Measurements from ENCODE around the gene STARD6.

STARD6 gene

GRCh38 chr18:54382076-54382475, 24.4 kb upstream of the STARD6 start:
- H3K4me3 Mint-ChIP-seq: no peak overlapping the region
- peaks cover 3% of the 10 kb centered on the region for H3K36me3 Mint-ChIP-seq
- H3K27me3 Mint-ChIP-seq: no peaks in the 10 kb centered on the region
- DNase-seq: no peak
- H3K27ac Mint-ChIP-seq: no peak overlapping the region
- no peaks in the 10 kb centered on the region for H3K9me3 Mint-ChIP-seq
- CTCF ChIA-PET: no interaction called here
- H3K4me1 Mint-ChIP-seq: no peaks in the 10 kb centered on the region

GRCh38 chr18:54381640-54382039, 24.0 kb upstream of the STARD6 start:
- CTCF ChIA-PET: no interaction called here
- Mint-ChIP-seq H3K36me3 (peaks cover 3% of the 10 kb centered on the region), H3K4me1 (no peaks in the 10 kb centered on the region), H3K4me3 (no peak overlapping the region), H3K27ac (no peak overlapping the region), H3K9me3 (no peaks in the 10 kb centered on the region), H3K27me3 (no peaks in the 10 kb centered on the region)
- DNase-seq: no peak

- peaks cover 9% of the 10 kb centered on the region for H3K36me3 Mint-ChIP-seq
- no peak for DNase-seq
- CTCF ChIA-PET: no interaction called here
- no peaks in the 10 kb centered on the region for H3K9me3 Mint-ChIP-seq
- no peak overlapping the region for H3K27ac Mint-ChIP-seq
- H3K4me3 Mint-ChIP-seq: no peak overlapping the region
- no peaks in the 10 kb centered on the region for H3K27me3 Mint-ChIP-seq
- H3K4me1 Mint-ChIP-seq: no peaks in the 10 kb centered on the region
These were observed 20.4 kb upstream of the STARD6 start for GRCh38 chr18:54378057-54378456.

GRCh38 chr18:54360406-54360805, 2.7 kb upstream of the STARD6 start:
- Mint-ChIP-seq H3K4me1 (peaks cover 34% of the 10 kb centered on the region), H3K4me3 (no peak overlapping the region), H3K36me3 (peaks cover 18% of the 10 kb centered on the region), H3K27ac (no peak overlapping the region), H3K9me3 (no peaks in the 10 kb centered on the region), H3K27me3 (peaks cover 9% of the 10 kb centered on the region)
- no peak for DNase-seq
- CTCF ChIA-PET: no interaction called here

- CTCF ChIA-PET: interaction anchor here (1.1 to 5.1 kb wide), 3 partner anchors 33 to 136 kb away, joined by 3 to 24 read pairs (median 4); partner anchors contain the start of gene POLI
- Mint-ChIP-seq H3K9me3 (no peaks in the 10 kb centered on the region), H3K27ac (no peak overlapping the region), H3K27me3 (peaks cover 9% of the 10 kb centered on the region), H3K36me3 (peaks cover 17% of the 10 kb centered on the region), H3K4me1 (peaks cover 34% of the 10 kb centered on the region), H3K4me3 (peak overlapping the region; percentile 99)
- DNase-seq: no peak
These were observed 1.6 kb upstream of the STARD6 start for GRCh38 chr18:54359233-54359632.

GRCh38 chr18:54358495-54359040, 910 bp upstream of the STARD6 start:
- CTCF ChIA-PET: interaction anchor here (1.1 to 5.1 kb wide), 4 partner anchors 29 to 88 kb away, joined by 4 to 24 read pairs (median 5); partner anchors contain the start of gene POLI
- H3K27me3 Mint-ChIP-seq: peaks cover 9% of the 10 kb centered on the region
- H3K27ac Mint-ChIP-seq: peak overlapping the region; percentile 97
- DNase-seq: no peak
- H3K4me1 Mint-ChIP-seq: peaks cover 32% of the 10 kb centered on the region
- peaks cover 17% of the 10 kb centered on the region for H3K36me3 Mint-ChIP-seq
- no peaks in the 10 kb centered on the region for H3K9me3 Mint-ChIP-seq
- peak overlapping the region; percentile 99 for H3K4me3 Mint-ChIP-seq

GRCh38 chr18:54357082-54357659, 487 bp downstream of the STARD6 start:
- H3K4me3 Mint-ChIP-seq: peak overlapping the region; percentile 99
- peaks cover 31% of the 10 kb centered on the region for H3K4me1 Mint-ChIP-seq
- H3K27ac Mint-ChIP-seq: peak overlapping the region; percentile 97
- no peak for DNase-seq
- H3K27me3 Mint-ChIP-seq: peaks cover 11% of the 10 kb centered on the region
- peaks cover 17% of the 10 kb centered on the region for H3K36me3 Mint-ChIP-seq
- H3K9me3 Mint-ChIP-seq: peaks cover 1% of the 10 kb centered on the region
- CTCF ChIA-PET: interaction anchor here (0.8 to 5.1 kb wide), 12 partner anchors 9 to 449 kb away, joined by 3 to 24 read pairs (median 4); partner anchors contain the start of genes MBD2 and POLI

- no peaks in the 10 kb centered on the region for H3K4me1 Mint-ChIP-seq
- CTCF ChIA-PET: no interaction called here
- H3K27me3 Mint-ChIP-seq: peaks cover 24% of the 10 kb centered on the region
- peaks cover 3% of the 10 kb centered on the region for H3K9me3 Mint-ChIP-seq
- H3K36me3 Mint-ChIP-seq: no peaks in the 10 kb centered on the region
- no peak overlapping the region for H3K4me3 Mint-ChIP-seq
- DNase-seq: no peak
- no peak overlapping the region for H3K27ac Mint-ChIP-seq
These were observed 6.5 kb downstream of the STARD6 start for GRCh38 chr18:54351186-54351585.

- H3K36me3 Mint-ChIP-seq: no peaks in the 10 kb centered on the region
- CTCF ChIA-PET: no interaction called here
- no peaks in the 10 kb centered on the region for H3K4me1 Mint-ChIP-seq
- no peaks in the 10 kb centered on the region for H3K27me3 Mint-ChIP-seq
- DNase-seq: no peak
- H3K27ac Mint-ChIP-seq: no peak overlapping the region
- H3K4me3 Mint-ChIP-seq: no peak overlapping the region
- H3K9me3 Mint-ChIP-seq: peaks cover 2% of the 10 kb centered on the region
These were observed 19.4 kb downstream of the STARD6 start for GRCh38 chr18:54338230-54338629.

- CTCF ChIA-PET: no interaction called here
- H3K36me3 Mint-ChIP-seq: no peaks in the 10 kb centered on the region
- DNase-seq: no peak
- no peaks in the 10 kb centered on the region for H3K27me3 Mint-ChIP-seq
- no peaks in the 10 kb centered on the region for H3K4me1 Mint-ChIP-seq
- H3K27ac Mint-ChIP-seq: no peak overlapping the region
- no peaks in the 10 kb centered on the region for H3K9me3 Mint-ChIP-seq
- no peak overlapping the region for H3K4me3 Mint-ChIP-seq
These were observed 22.0 kb downstream of the STARD6 start for GRCh38 chr18:54335638-54336173.

GRCh38 chr18:54330768-54331548, 26.7 kb downstream of the STARD6 start:
- H3K27ac Mint-ChIP-seq: no peak overlapping the region
- no peaks in the 10 kb centered on the region for H3K27me3 Mint-ChIP-seq
- no peaks in the 10 kb centered on the region for H3K9me3 Mint-ChIP-seq
- CTCF ChIA-PET: interaction anchor here (0.8 to 1.6 kb wide), 3 partner anchors 12 to 108 kb away, joined by 3 to 9 read pairs (median 3); no protein-coding TSS in a partner anchor
- H3K4me3 Mint-ChIP-seq: no peak overlapping the region
- no peaks in the 10 kb centered on the region for H3K4me1 Mint-ChIP-seq
- no peaks in the 10 kb centered on the region for H3K36me3 Mint-ChIP-seq
- no peak for DNase-seq

- Mint-ChIP-seq H3K9me3 (no peaks in the 10 kb centered on the region), H3K27me3 (no peaks in the 10 kb centered on the region), H3K4me3 (no peak overlapping the region), H3K36me3 (no peaks in the 10 kb centered on the region), H3K4me1 (no peaks in the 10 kb centered on the region), H3K27ac (no peak overlapping the region)
- CTCF ChIA-PET: interaction anchor here (0.7 to 1.6 kb wide), 3 partner anchors 28 to 255 kb away, joined by 4 to 9 read pairs (median 4); partner anchors contain the start of genes C18orf54 and STARD6
- no peak for DNase-seq
These were observed 27.9 kb downstream of the STARD6 start for GRCh38 chr18:54329787-54330186.

- H3K4me3 Mint-ChIP-seq: no peak overlapping the region
- H3K27ac Mint-ChIP-seq: no peak overlapping the region
- H3K36me3 Mint-ChIP-seq: no peaks in the 10 kb centered on the region
- no peaks in the 10 kb centered on the region for H3K9me3 Mint-ChIP-seq
- no peak for DNase-seq
- H3K4me1 Mint-ChIP-seq: no peaks in the 10 kb centered on the region
- CTCF ChIA-PET: no interaction called here
- H3K27me3 Mint-ChIP-seq: no peaks in the 10 kb centered on the region
These were observed 29.8 kb downstream of the STARD6 start for GRCh38 chr18:54327818-54328217.

- Mint-ChIP-seq H3K27ac (no peak overlapping the region), H3K27me3 (no peaks in the 10 kb centered on the region), H3K4me3 (no peak overlapping the region), H3K9me3 (no peaks in the 10 kb centered on the region), H3K36me3 (no peaks in the 10 kb centered on the region), H3K4me1 (no peaks in the 10 kb centered on the region)
- DNase-seq: no peak
- CTCF ChIA-PET: no interaction called here
These were observed 33.7 kb downstream of the STARD6 start for GRCh38 chr18:54323970-54324369.

Data from activated naive CD4-positive, alpha-beta T cell treated with anti-CD3 and anti-CD28 coated beads, Interleukin-2, amount 10 ng/mL, durations not matched to agents 7 days and 5 days (primary cell).